DND-41 (cell line): Measurements from ENCODE around the gene PPP1R3E.

Experiments used
- EZH2 ChIP-seq: IDR thresholded peaks from 3 replicates; pipeline ENCODE4 v1.6.1; 2012; ENCODE audit warnings: borderline replicate concordance, low read depth, mild to moderate bottlenecking, moderate library complexity, low read length, inconsistent platforms; ENCODE audit not compliant: severe bottlenecking
- TF ChIP-seq, protein P1 (sequence below): IDR thresholded peaks from 2 replicates; pipeline ENCODE4 v1.5.1; 2012; ENCODE audit warnings: borderline replicate concordance, low read length, moderate library complexity, mild to moderate bottlenecking; ENCODE audit not compliant: poor library complexity, severe bottlenecking; ENCODE audit errors: extremely low read depth

DNA sequence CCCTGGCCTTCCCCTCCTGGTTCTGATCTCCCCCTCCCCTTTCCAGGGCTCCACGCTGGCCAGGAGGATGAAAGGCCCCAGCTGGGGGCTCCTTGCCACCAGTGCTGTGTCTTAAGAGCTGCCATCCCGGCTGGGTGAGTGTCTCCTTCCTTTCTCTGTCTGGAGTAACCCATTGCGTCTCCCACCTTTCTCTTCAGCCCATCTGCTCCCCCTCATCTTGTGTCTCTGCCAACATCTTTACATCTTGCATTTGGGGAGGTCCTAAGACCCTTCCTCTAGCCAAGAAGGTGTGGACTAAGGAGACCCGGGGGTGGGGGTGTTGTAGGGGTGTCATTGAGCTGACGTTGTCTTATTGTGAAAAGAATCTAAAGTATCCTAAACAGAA is 4.5 kb upstream of the PPP1R3E start:
- TF ChIP-seq EZH2: no peak
- TF ChIP-seq, protein P1, sequence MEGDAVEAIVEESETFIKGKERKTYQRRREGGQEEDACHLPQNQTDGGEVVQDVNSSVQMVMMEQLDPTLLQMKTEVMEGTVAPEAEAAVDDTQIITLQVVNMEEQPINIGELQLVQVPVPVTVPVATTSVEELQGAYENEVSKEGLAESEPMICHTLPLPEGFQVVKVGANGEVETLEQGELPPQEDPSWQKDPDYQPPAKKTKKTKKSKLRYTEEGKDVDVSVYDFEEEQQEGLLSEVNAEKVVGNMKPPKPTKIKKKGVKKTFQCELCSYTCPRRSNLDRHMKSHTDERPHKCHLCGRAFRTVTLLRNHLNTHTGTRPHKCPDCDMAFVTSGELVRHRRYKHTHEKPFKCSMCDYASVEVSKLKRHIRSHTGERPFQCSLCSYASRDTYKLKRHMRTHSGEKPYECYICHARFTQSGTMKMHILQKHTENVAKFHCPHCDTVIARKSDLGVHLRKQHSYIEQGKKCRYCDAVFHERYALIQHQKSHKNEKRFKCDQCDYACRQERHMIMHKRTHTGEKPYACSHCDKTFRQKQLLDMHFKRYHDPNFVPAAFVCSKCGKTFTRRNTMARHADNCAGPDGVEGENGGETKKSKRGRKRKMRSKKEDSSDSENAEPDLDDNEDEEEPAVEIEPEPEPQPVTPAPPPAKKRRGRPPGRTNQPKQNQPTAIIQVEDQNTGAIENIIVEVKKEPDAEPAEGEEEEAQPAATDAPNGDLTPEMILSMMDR: no peak
